ENCODE results near the gene ALDH1B1. TPM values are rescaled to one million over a fixed set of nuclear protein-coding genes. Genes with fewer than 3 reads are reported as not detected.

Gene ALDH1B1
- total and polyA plus RNA-seq, 2 of the 13 experiments (the other 11 are each of a cell fraction or from before 2014, with no cell fraction given), result 45.1 to 125 TPM

DNA sequence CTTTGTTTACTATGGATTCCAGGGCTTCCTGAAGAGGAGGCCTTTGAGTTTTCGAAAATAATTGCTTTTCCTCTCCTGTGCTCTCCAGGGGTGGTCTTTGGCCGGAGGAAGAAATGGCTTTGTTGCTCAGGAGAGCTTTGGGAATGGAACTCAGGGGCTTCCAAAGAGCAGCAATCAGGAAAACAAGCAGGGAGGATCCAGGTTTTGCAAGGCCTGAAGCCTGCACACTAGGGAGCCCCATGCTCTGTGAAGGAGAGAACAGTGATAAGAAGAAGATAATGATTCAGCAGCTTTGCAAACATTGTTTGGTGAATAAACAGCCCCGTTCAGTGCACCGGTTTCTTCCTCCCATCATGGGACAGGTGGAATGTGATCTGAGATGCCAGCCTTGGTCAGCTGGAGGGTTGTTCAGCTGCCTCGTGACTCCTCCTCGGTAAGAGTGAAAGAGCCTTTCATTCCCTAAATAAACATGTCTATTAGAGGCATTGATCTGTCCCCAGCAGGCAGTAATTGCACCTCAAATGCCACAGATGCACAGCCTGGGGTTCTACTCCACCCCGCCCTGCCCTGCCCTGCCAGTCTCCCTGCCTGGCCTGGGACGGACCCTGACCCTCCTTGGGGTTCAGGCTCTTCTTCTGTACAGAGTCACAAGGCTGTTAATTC, 11.5 kb upstream of the ALDH1B1 start (continued):
- TF ChIP-seq ZNF766 (CRISPR knock-in tag; IDR thresholded peaks at IDR 0.05; ENCODE audit: borderline replicate concordance), result 0 out of 2 replicates have a peak, but pooled peaks have one; percentile 44
- TF ChIP-seq NFE2L2 (IDR thresholded peaks at IDR 0.05; ENCODE audit: low read length), result peak; percentile 79
- peak; percentile 44; the same call in 1 of the 2 replicates for TF ChIP-seq ZNF317 (CRISPR knock-in tag; IDR thresholded peaks at IDR 0.05)
- TF ChIP-seq NFATC3 (CRISPR knock-in tag; IDR thresholded peaks at IDR 0.05), result no peak
- TF ChIP-seq ZSCAN29 (CRISPR knock-in tag; conservative IDR thresholded peaks at IDR 0.05), result peak; percentile 75; the same call in 1 of the 2 replicates
- TF ChIP-seq IKZF1 (IDR thresholded peaks at IDR 0.05), result no peak
- TF ChIP-seq ARNTL (CRISPR knock-in tag; IDR thresholded peaks at IDR 0.05), result peak; percentile 100
- 0 out of 2 replicates have a peak, but pooled peaks have one; percentile 44 for TF ChIP-seq ZNF451 (CRISPR knock-in tag; IDR thresholded peaks at IDR 0.05)
- no peak for TF ChIP-seq PRPF4 (IDR thresholded peaks at IDR 0.05; ENCODE audit: low read depth, low read length, poor library complexity, severe bottlenecking)
- TF ChIP-seq ZSCAN12 (CRISPR knock-in tag; IDR thresholded peaks at IDR 0.05), result no peak
- 0 out of 2 replicates have a peak, but pooled peaks have one; percentile 31 for TF ChIP-seq ZNF777 (CRISPR knock-in tag; IDR thresholded peaks at IDR 0.05)
- TF ChIP-seq, protein P1, sequence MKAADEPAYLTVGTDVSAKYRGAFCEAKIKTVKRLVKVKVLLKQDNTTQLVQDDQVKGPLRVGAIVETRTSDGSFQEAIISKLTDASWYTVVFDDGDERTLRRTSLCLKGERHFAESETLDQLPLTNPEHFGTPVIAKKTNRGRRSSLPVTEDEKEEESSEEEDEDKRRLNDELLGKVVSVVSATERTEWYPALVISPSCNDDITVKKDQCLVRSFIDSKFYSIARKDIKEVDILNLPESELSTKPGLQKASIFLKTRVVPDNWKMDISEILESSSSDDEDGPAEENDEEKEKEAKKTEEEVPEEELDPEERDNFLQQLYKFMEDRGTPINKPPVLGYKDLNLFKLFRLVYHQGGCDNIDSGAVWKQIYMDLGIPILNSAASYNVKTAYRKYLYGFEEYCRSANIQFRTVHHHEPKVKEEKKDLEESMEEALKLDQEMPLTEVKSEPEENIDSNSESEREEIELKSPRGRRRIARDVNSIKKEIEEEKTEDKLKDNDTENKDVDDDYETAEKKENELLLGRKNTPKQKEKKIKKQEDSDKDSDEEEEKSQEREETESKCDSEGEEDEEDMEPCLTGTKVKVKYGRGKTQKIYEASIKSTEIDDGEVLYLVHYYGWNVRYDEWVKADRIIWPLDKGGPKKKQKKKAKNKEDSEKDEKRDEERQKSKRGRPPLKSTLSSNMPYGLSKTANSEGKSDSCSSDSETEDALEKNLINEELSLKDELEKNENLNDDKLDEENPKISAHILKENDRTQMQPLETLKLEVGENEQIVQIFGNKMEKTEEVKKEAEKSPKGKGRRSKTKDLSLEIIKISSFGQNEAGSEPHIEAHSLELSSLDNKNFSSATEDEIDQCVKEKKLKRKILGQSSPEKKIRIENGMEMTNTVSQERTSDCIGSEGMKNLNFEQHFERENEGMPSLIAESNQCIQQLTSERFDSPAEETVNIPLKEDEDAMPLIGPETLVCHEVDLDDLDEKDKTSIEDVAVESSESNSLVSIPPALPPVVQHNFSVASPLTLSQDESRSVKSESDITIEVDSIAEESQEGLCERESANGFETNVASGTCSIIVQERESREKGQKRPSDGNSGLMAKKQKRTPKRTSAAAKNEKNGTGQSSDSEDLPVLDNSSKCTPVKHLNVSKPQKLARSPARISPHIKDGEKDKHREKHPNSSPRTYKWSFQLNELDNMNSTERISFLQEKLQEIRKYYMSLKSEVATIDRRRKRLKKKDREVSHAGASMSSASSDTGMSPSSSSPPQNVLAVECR (CRISPR knock-in tag; IDR thresholded peaks at IDR 0.05; ENCODE audit: borderline replicate concordance), result peak; percentile 73
- TF ChIP-seq ZNF572 (CRISPR knock-in tag; IDR thresholded peaks at IDR 0.05), result no peak
- TF ChIP-seq KLF15 (CRISPR knock-in tag; IDR thresholded peaks at IDR 0.05; ENCODE audit: borderline replicate concordance), result no peak
- TF ChIP-seq ZNF713 (CRISPR knock-in tag; IDR thresholded peaks at IDR 0.05), result no peak
- TF ChIP-seq ZNF441 (CRISPR knock-in tag; IDR thresholded peaks at IDR 0.05; ENCODE audit: borderline replicate concordance), result no peak
- TF ChIP-seq SP5 (CRISPR knock-in tag; IDR thresholded peaks at IDR 0.05; ENCODE audit: borderline replicate concordance, low read depth), result peak; percentile 77
- TF ChIP-seq PHB2 (IDR thresholded peaks at IDR 0.05; ENCODE audit: partially characterized antibody), result no peak
- TF ChIP-seq, protein P2, sequence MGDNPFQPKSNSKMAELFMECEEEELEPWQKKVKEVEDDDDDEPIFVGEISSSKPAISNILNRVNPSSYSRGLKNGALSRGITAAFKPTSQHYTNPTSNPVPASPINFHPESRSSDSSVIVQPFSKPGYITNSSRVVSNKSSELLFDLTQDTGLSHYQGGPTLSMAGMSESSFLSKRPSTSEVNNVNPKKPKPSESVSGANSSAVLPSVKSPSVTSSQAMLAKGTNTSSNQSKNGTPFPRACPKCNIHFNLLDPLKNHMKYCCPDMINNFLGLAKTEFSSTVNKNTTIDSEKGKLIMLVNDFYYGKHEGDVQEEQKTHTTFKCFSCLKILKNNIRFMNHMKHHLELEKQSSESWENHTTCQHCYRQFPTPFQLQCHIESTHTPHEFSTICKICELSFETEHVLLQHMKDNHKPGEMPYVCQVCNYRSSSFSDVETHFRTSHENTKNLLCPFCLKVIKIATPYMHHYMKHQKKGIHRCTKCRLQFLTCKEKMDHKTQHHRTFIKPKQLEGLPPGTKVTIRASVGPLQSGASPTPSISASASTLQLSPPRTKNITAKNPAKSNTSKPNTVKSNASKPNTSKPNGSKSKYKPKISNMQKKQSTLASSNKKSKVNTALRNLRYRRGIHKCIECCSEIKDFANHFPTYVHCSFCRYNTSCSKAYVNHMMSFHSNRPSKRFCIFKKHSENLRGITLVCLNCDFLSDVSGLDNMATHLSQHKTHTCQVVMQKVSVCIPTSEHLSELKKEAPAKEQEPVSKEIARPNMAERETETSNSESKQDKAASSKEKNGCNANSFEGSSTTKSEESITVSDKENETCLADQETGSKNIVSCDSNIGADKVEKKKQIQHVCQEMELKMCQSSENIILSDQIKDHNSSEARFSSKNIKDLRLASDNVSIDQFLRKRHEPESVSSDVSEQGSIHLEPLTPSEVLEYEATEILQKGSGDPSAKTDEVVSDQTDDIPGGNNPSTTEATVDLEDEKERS (CRISPR knock-in tag; IDR thresholded peaks at IDR 0.05), result peak; percentile 77
- TF ChIP-seq, protein P3, sequence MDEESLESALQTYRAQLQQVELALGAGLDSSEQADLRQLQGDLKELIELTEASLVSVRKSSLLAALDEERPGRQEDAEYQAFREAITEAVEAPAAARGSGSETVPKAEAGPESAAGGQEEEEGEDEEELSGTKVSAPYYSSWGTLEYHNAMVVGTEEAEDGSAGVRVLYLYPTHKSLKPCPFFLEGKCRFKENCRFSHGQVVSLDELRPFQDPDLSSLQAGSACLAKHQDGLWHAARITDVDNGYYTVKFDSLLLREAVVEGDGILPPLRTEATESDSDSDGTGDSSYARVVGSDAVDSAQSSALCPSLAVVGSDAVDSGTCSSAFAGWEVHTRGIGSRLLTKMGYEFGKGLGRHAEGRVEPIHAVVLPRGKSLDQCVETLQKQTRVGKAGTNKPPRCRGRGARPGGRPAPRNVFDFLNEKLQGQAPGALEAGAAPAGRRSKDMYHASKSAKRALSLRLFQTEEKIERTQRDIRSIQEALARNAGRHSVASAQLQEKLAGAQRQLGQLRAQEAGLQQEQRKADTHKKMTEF (CRISPR knock-in tag; IDR thresholded peaks at IDR 0.05), result peak; percentile 96
- TF ChIP-seq ZNF382 (CRISPR knock-in tag; IDR thresholded peaks at IDR 0.05; ENCODE audit: borderline replicate concordance), result no peak
- TF ChIP-seq EP300 (IDR thresholded peaks at IDR 0.05; ENCODE audit: low read depth in 2 of 2, low read length in 2 of 2), result peak; percentile 60 to 94; a peak in 3 of 4 replicates
- peak; percentile 92 for TF ChIP-seq EP300 (CRISPR knock-in tag; IDR thresholded peaks at IDR 0.05; ENCODE audit: borderline replicate concordance)

Data from HepG2 (cell line).